ENCODE data around the gene RAD50. TPM values are rescaled to one million over a fixed set of nuclear protein-coding genes. Genes with fewer than 3 reads are reported as not detected.

RAD50 gene
- total and polyA plus RNA-seq, 2 donors, result 8.9 to 17.6 TPM

DNA sequence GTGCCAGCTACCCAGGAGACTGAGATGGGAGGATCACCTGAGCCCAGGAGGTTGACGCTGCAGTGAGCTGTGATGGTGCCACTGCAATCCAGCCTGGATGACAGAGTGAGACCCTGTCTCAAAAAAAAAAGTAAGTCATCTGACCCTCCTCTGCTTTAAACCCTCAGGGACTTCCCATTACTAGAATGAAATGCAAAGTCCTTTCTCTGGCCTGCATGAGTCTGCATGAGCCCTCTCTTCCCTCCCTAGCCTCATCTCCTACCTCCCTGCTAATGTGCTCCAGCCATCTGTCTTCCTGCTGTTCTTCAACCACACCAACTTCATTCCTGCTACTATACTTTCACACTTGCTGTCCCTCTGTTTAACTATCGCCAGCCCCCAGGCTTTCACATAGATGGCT lies 28.8 kb upstream of the RAD50 start:
- no peak overlapping the region for H3K27ac ChIP-seq (ENCODE audit: low read depth in 1 of 2, low read length in 1 of 2)
- no peaks in the 10 kb centered on the region for H3K27me3 ChIP-seq (ENCODE audit: control insufficient read depth in 2 of 2, insufficient read depth in 1 of 2, low read length in 1 of 2)
- H3K9me3 ChIP-seq (ENCODE audit: control insufficient read depth in 2 of 2, insufficient read depth in 1 of 2, low read length in 1 of 2), result no peaks in the 10 kb centered on the region
- H3K4me1 ChIP-seq (ENCODE audit: control insufficient read depth in 2 of 2, insufficient read depth in 2 of 2, low read length in 2 of 2), result peaks cover 4 to 15% of the 10 kb centered on the region in 2 donors
- H3K36me3 ChIP-seq (ENCODE audit: control insufficient read depth in 2 of 2, insufficient read depth in 2 of 2, low read length in 1 of 2), result no peaks in the 10 kb centered on the region
- H3K4me3 ChIP-seq (ENCODE audit: low read length in 2 of 2), result no peak overlapping the region
- WGBS, result 95% methylated on average over 2 of the region's 2 CpGs
- no peak for DNase-seq (ENCODE audit: low read depth in 6 of 9, low spot score in 9 of 9)

DNA sequence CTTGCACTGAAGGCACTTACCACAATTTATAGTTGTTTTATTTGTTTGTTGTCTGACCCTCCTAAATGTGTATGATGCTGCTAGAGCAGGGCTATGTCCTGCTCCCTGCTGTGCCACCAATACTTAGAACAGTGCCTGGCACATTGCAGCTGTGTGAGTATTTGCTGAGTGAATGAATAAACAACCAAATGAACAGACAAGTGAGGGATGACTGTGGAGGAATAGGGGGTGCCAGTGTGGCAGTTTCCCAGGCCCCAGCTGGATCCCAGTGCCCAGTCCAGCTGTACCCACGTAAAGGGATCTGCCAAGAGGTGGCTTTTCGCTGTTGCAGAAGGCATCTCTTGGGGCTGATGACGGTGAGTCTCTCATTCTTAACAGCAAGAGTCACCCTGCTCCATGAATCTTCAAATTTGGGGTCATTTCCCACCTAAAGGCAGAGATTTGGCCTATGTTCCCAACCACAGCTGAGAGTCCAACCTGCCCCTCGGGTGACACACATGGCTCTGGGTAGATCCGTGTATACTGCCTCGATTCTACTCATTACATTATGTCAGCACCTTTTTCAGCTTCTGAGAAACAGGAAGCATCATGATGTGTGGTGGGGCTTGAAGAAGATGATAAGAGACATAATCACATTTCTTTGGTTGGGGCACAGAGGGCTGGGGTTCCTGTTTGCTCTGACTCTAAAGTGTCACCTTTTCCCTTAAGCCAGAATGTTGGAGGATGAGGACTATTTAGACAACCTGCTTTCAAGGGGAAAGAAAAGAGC lies 27.7 kb upstream of the RAD50 start:
- Histone ChIP-seq H3K4me1 (ENCODE audit: control insufficient read depth in 2 of 2, insufficient read depth in 2 of 2, low read length in 2 of 2) (peaks cover 4 to 15% of the 10 kb centered on the region in 2 donors), H3K36me3 (ENCODE audit: control insufficient read depth in 2 of 2, insufficient read depth in 2 of 2, low read length in 1 of 2) (no peaks in the 10 kb centered on the region), H3K9me3 (ENCODE audit: control insufficient read depth in 2 of 2, insufficient read depth in 1 of 2, low read length in 1 of 2) (no peaks in the 10 kb centered on the region), H3K27me3 (ENCODE audit: control insufficient read depth in 2 of 2, insufficient read depth in 1 of 2, low read length in 1 of 2) (no peaks in the 10 kb centered on the region), H3K4me3 (ENCODE audit: low read length in 2 of 2) (no peak overlapping the region), H3K27ac (ENCODE audit: low read depth in 1 of 2, low read length in 1 of 2) (no peak overlapping the region)
- DNase-seq (ENCODE audit: low read depth in 6 of 9, low spot score in 9 of 9), result peak in 6 of 9 donors; percentile 15 to 71 (median 32)
- WGBS, result 38% methylated on average over 6 of the region's 6 CpGs

DNA sequence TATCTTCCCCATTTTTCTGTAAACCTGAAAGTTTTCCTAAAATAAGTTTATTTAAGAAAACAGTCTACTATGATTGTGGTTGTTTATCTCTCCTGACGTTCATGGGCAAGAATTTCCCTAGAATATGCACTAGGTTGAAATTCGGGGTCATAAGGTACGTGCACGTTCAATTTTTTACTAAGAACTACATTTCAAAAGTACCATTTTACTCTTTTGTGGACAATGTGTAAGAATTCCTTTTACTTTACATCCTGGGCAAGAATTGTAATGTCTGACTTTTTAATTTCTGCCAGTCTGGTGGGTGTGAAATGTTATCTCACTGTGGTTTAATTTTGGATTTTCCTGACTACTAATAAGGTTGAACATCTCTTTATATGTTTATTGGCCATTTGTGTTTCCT lies 25.8 kb upstream of the RAD50 start:
- peaks cover 4 to 15% of the 10 kb centered on the region in 2 donors for H3K4me1 ChIP-seq (ENCODE audit: control insufficient read depth in 2 of 2, insufficient read depth in 2 of 2, low read length in 2 of 2)
- DNase-seq (ENCODE audit: low read depth in 6 of 9, low spot score in 9 of 9), result no peak
- no peaks in the 10 kb centered on the region for H3K27me3 ChIP-seq (ENCODE audit: control insufficient read depth in 2 of 2, insufficient read depth in 1 of 2, low read length in 1 of 2)
- H3K9me3 ChIP-seq (ENCODE audit: control insufficient read depth in 2 of 2, insufficient read depth in 1 of 2, low read length in 1 of 2), result no peaks in the 10 kb centered on the region
- no peak overlapping the region for H3K27ac ChIP-seq (ENCODE audit: low read depth in 1 of 2, low read length in 1 of 2)
- H3K36me3 ChIP-seq (ENCODE audit: control insufficient read depth in 2 of 2, insufficient read depth in 2 of 2, low read length in 1 of 2), result no peaks in the 10 kb centered on the region
- WGBS, result 93% methylated on average over 4 of the region's 4 CpGs
- H3K4me3 ChIP-seq (ENCODE audit: low read length in 2 of 2), result no peak overlapping the region

GRCh38 chr5:132539716-132540115 lies 17.1 kb upstream of the RAD50 start:
- no peaks in the 10 kb centered on the region for H3K36me3 ChIP-seq (ENCODE audit: control insufficient read depth in 2 of 2, insufficient read depth in 2 of 2, low read length in 1 of 2)
- H3K27ac ChIP-seq (ENCODE audit: low read depth in 1 of 2, low read length in 1 of 2), result no peak overlapping the region
- no peaks in the 10 kb centered on the region for H3K27me3 ChIP-seq (ENCODE audit: control insufficient read depth in 2 of 2, insufficient read depth in 1 of 2, low read length in 1 of 2)
- H3K4me3 ChIP-seq (ENCODE audit: low read length in 2 of 2), result no peak overlapping the region
- no peaks in the 10 kb centered on the region for H3K9me3 ChIP-seq (ENCODE audit: control insufficient read depth in 2 of 2, insufficient read depth in 1 of 2, low read length in 1 of 2)
- no peak for DNase-seq (ENCODE audit: low read depth in 6 of 9, low spot score in 9 of 9)
- no peaks in the 10 kb centered on the region for H3K4me1 ChIP-seq (ENCODE audit: control insufficient read depth in 2 of 2, insufficient read depth in 2 of 2, low read length in 2 of 2)
- 90% methylated on average over 4 of the region's 4 CpGs for WGBS

DNA sequence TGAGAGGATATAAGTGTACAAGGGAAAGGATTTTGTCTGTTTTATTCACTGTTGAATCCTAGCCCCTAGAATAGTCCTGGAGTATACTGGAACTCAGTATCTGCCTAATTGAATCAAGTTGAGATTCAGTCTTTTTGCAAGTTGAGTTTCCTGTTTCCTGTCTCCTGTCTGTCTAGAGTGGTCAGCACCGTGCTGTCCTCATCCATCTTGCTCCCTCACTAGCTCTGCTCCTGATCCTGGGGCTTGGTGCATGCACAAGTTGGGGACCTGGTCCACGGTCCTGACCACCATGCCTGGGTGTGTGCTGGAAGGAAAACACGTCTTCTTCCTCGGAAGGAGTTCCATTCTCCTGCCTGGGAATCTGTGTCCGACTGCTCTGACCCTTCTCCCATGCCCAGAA lies 16.6 kb upstream of the RAD50 start:
- Histone ChIP-seq H3K4me1 (ENCODE audit: control insufficient read depth in 2 of 2, insufficient read depth in 2 of 2, low read length in 2 of 2) (no peaks in the 10 kb centered on the region), H3K27me3 (ENCODE audit: control insufficient read depth in 2 of 2, insufficient read depth in 1 of 2, low read length in 1 of 2) (no peaks in the 10 kb centered on the region), H3K27ac (ENCODE audit: low read depth in 1 of 2, low read length in 1 of 2) (no peak overlapping the region), H3K9me3 (ENCODE audit: control insufficient read depth in 2 of 2, insufficient read depth in 1 of 2, low read length in 1 of 2) (no peaks in the 10 kb centered on the region), H3K36me3 (ENCODE audit: control insufficient read depth in 2 of 2, insufficient read depth in 2 of 2, low read length in 1 of 2) (no peaks in the 10 kb centered on the region), H3K4me3 (ENCODE audit: low read length in 2 of 2) (no peak overlapping the region)
- 89% methylated on average over 5 of the region's 5 CpGs for WGBS
- no peak for DNase-seq (ENCODE audit: low read depth in 6 of 9, low spot score in 9 of 9)

GRCh38 chr5:132540764-132541163 lies 16.0 kb upstream of the RAD50 start:
- 97% methylated on average over 4 of the region's 4 CpGs for WGBS

GRCh38 chr5:132543472-132544201 lies 13.1 kb upstream of the RAD50 start, which contains the start of gene IL5:
IL5 (minus strand) TSS chr5:132543522; CDS start chr5:132543478, 44 bp downstream.
- H3K36me3 ChIP-seq (ENCODE audit: control insufficient read depth in 2 of 2, insufficient read depth in 2 of 2, low read length in 1 of 2), result no peaks in the 10 kb centered on the region
- no peaks in the 10 kb centered on the region for H3K4me1 ChIP-seq (ENCODE audit: control insufficient read depth in 2 of 2, insufficient read depth in 2 of 2, low read length in 2 of 2)
- H3K27me3 ChIP-seq (ENCODE audit: control insufficient read depth in 2 of 2, insufficient read depth in 1 of 2, low read length in 1 of 2), result no peaks in the 10 kb centered on the region
- H3K4me3 ChIP-seq (ENCODE audit: low read length in 2 of 2), result no peak within 1 kb of the TSS
- DNase-seq (ENCODE audit: low read depth in 6 of 9, low spot score in 9 of 9), result no peak
- no peak within 1 kb of the TSS for H3K27ac ChIP-seq (ENCODE audit: low read depth in 1 of 2, low read length in 1 of 2)
- WGBS, result 94% methylated on average over 7 of the region's 7 CpGs
- H3K9me3 ChIP-seq (ENCODE audit: control insufficient read depth in 2 of 2, insufficient read depth in 1 of 2, low read length in 1 of 2), result no peaks in the 10 kb centered on the region

More at GRCh38 chr5:132540764-132541163, 16.0 kb upstream of the RAD50 start:
- H3K27ac ChIP-seq (ENCODE audit: low read depth in 1 of 2, low read length in 1 of 2), result no peak overlapping the region
- no peaks in the 10 kb centered on the region for H3K27me3 ChIP-seq (ENCODE audit: control insufficient read depth in 2 of 2, insufficient read depth in 1 of 2, low read length in 1 of 2)
- H3K4me1 ChIP-seq (ENCODE audit: control insufficient read depth in 2 of 2, insufficient read depth in 2 of 2, low read length in 2 of 2), result no peaks in the 10 kb centered on the region
- no peaks in the 10 kb centered on the region for H3K36me3 ChIP-seq (ENCODE audit: control insufficient read depth in 2 of 2, insufficient read depth in 2 of 2, low read length in 1 of 2)
- H3K4me3 ChIP-seq (ENCODE audit: low read length in 2 of 2), result no peak overlapping the region
- no peak for DNase-seq (ENCODE audit: low read depth in 6 of 9, low spot score in 9 of 9)
- H3K9me3 ChIP-seq (ENCODE audit: control insufficient read depth in 2 of 2, insufficient read depth in 1 of 2, low read length in 1 of 2), result no peaks in the 10 kb centered on the region

DNA sequence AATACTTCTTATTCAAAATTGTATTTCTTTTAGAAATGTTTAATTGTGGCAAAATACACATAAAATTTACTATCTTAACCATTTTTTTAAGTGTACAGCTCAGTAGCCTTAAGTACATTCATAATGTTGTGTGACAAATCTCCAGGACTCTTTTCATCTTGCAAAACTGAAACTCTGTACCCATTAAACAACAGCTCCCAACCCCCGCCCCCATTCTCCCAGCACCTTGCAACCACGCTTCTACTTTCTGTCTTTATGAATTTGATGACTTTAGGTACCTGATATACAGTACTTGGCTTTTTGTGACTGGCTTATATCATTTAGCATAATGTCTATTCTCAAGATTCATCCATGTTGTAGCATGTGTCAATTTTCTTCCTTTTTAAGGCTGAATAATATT lies 10.7 kb upstream of the RAD50 start:
- no peak for DNase-seq (ENCODE audit: low read depth in 6 of 9, low spot score in 9 of 9)
- H3K27ac ChIP-seq (ENCODE audit: low read depth in 1 of 2, low read length in 1 of 2), result no peak overlapping the region
- H3K4me3 ChIP-seq (ENCODE audit: low read length in 2 of 2), result no peak overlapping the region
- H3K9me3 ChIP-seq (ENCODE audit: control insufficient read depth in 2 of 2, insufficient read depth in 1 of 2, low read length in 1 of 2), result no peaks in the 10 kb centered on the region
- 98% methylated on average over 2 of the region's 2 CpGs for WGBS
- H3K27me3 ChIP-seq (ENCODE audit: control insufficient read depth in 2 of 2, insufficient read depth in 1 of 2, low read length in 1 of 2), result no peaks in the 10 kb centered on the region
- H3K4me1 ChIP-seq (ENCODE audit: control insufficient read depth in 2 of 2, insufficient read depth in 2 of 2, low read length in 2 of 2), result no peaks in the 10 kb centered on the region
- H3K36me3 ChIP-seq (ENCODE audit: control insufficient read depth in 2 of 2, insufficient read depth in 2 of 2, low read length in 1 of 2), result no peaks in the 10 kb centered on the region

GRCh38 chr5:132547269-132547668 lies 9.5 kb upstream of the RAD50 start:
- no peaks in the 10 kb centered on the region for H3K4me1 ChIP-seq (ENCODE audit: control insufficient read depth in 2 of 2, insufficient read depth in 2 of 2, low read length in 2 of 2)
- H3K27me3 ChIP-seq (ENCODE audit: control insufficient read depth in 2 of 2, insufficient read depth in 1 of 2, low read length in 1 of 2), result no peaks in the 10 kb centered on the region
- no peak for DNase-seq (ENCODE audit: low read depth in 6 of 9, low spot score in 9 of 9)
- 94% methylated on average over 2 of the region's 2 CpGs for WGBS
- no peaks in the 10 kb centered on the region for H3K36me3 ChIP-seq (ENCODE audit: control insufficient read depth in 2 of 2, insufficient read depth in 2 of 2, low read length in 1 of 2)
- H3K4me3 ChIP-seq (ENCODE audit: low read length in 2 of 2), result no peak overlapping the region
- no peak overlapping the region for H3K27ac ChIP-seq (ENCODE audit: low read depth in 1 of 2, low read length in 1 of 2)
- H3K9me3 ChIP-seq (ENCODE audit: control insufficient read depth in 2 of 2, insufficient read depth in 1 of 2, low read length in 1 of 2), result no peaks in the 10 kb centered on the region

All from thymus (tissue), 11 donors.